SK-N-SH (cell line): Measurements from ENCODE around the gene DNAH11. TPM values are rescaled to one million over a fixed set of nuclear protein-coding genes. Genes with fewer than 3 reads are reported as not detected.

Experiments
- CTCF ChIA-PET: fragments of 300-600, 350-600 bp; formaldehyde crosslinking; extraction: SDS; loops from one replicate; lab custom pipeline; 2021; lab: Yijun Ruan, JAX
- POLR2A ChIA-PET: fragments of 350-600 bp; sonication (Branson Sonifier 250); formaldehyde crosslinking; extraction: SDS; loops from one replicate; lab custom pipeline; 2020; ENCODE audit warnings: antibody characterized with exemption, inconsistent platforms; lab: Yijun Ruan, JAX
- DNase-seq: peaks from one replicate; pipeline ENCODE4 v3.0.0; 2012
- H2AFZ ChIP-seq: fragments of 200-600 bp; sonication (generic); 2 replicates; pipeline ENCODE4 v1.8.1; 2016; ENCODE audit warnings: antibody characterized with exemption, mild to moderate bottlenecking, low read depth
- H3F3A ChIP-seq: fragments of 200-600 bp; sonication (generic); replicated peaks from 2 replicates; pipeline ENCODE3; 2016; ENCODE audit warnings: antibody characterized with exemption, mild to moderate bottlenecking; ENCODE audit not compliant: insufficient read depth
- H3K27ac ChIP-seq, 2 experiments: fragments of 200-500 bp in 1 of 2; fragments of 200-600 bp in 1 of 2; sonication (Bioruptor generic) in 1 of 2; sonication (generic), shearing (Covaris generic) in 1 of 2; 2 replicates each; pipeline versions ENCODE4 v1.5.1 to v1.6.1; 2014 to 2016; ENCODE audit warnings: low read depth in 2 of 2, inconsistent platforms in 1 of 2, low read length in 1 of 2, mild to moderate bottlenecking in 1 of 2, mixed read lengths in 1 of 2
- H3K27me3 ChIP-seq: fragments of 200-600 bp; sonication (generic), shearing (Covaris generic); 2 replicates; pipeline ENCODE4 v1.6.1; 2016; ENCODE audit warnings: mixed run types; ENCODE audit not compliant: insufficient read depth
- H3K36me3 ChIP-seq, 2 experiments: fragments of 200-500 bp in 1 of 2; fragments of 200-600 bp in 1 of 2; sonication (Bioruptor generic) in 1 of 2; sonication (generic) in 1 of 2; replicated peaks in 1 of 2; 2 replicates each; pipeline versions ENCODE3 to v1.5.1; 2014 to 2016; ENCODE audit warnings: low read length in 1 of 2, mild to moderate bottlenecking in 1 of 2; ENCODE audit not compliant: insufficient read depth in 2 of 2, control insufficient read depth in 1 of 2
- H3K4me1 ChIP-seq, 2 experiments: fragments of 200-500 bp in 1 of 2; fragments of 200-600 bp in 1 of 2; sonication (Bioruptor generic) in 1 of 2; sonication (generic), shearing (Covaris generic) in 1 of 2; 2 replicates each; pipeline versions ENCODE4 v1.5.1 to v1.6.1; 2014 to 2016; ENCODE audit warnings: low read depth in 1 of 2, low read length in 1 of 2, mixed run types in 1 of 2; ENCODE audit not compliant: insufficient read depth in 2 of 2, control insufficient read depth in 1 of 2
- H3K4me2 ChIP-seq: fragments of 200-600 bp; sonication (generic), shearing (Covaris generic); 2 replicates; pipeline ENCODE4 v1.6.1; 2017; ENCODE audit warnings: mixed run types
- H3K4me3 ChIP-seq, 2 experiments: fragments of 200-500 bp in 1 of 2; fragments of 200-600 bp in 1 of 2; sonication (Bioruptor generic) in 1 of 2; sonication (generic), shearing (Covaris generic) in 1 of 2; 2 replicates each; pipeline versions ENCODE4 v1.5.1 to v1.8.1; 2014 to 2016; ENCODE audit warnings: low read depth in 2 of 2, inconsistent platforms in 1 of 2, low read length in 1 of 2, mild to moderate bottlenecking in 1 of 2, mixed read lengths in 1 of 2, moderate library complexity in 1 of 2
- H3K79me2 ChIP-seq: fragments of 200-600 bp; sonication (generic); 2 replicates; pipeline ENCODE4 v1.8.1; 2017; ENCODE audit warnings: mild to moderate bottlenecking; ENCODE audit not compliant: insufficient read depth
- H3K9ac ChIP-seq: fragments of 200-600 bp; sonication (generic); 2 replicates; pipeline ENCODE4 v1.6.1; 2017; ENCODE audit warnings: mixed run types
- H3K9me2 ChIP-seq: fragments of 200-600 bp; sonication (generic); 2 replicates; pipeline ENCODE4 v1.6.1; 2017; ENCODE audit warnings: mixed run types
- H3K9me3 ChIP-seq: fragments of 200-600 bp; sonication (generic); 2 replicates; pipeline ENCODE4 v1.6.1; 2017; ENCODE audit warnings: mixed run types, mild to moderate bottlenecking, moderate library complexity
- H4K20me1 ChIP-seq: fragments of 200-600 bp; sonication (generic); 2 replicates; pipeline ENCODE4 v1.6.1; 2017; ENCODE audit warnings: mild to moderate bottlenecking, mixed run types; ENCODE audit not compliant: insufficient read depth
- ELF1 ChIP-seq: IDR thresholded peaks from 2 replicates; pipeline ENCODE4 v1.4.0; 2012
- EZH2phosphoT487 ChIP-seq: fragments of 200-600 bp; sonication (generic); IDR thresholded peaks from 2 replicates; pipeline ENCODE4 v1.6.1; 2017; ENCODE audit warnings: low read depth, mixed run types, mild to moderate bottlenecking, antibody characterized with exemption, moderate library complexity, borderline replicate concordance
- FOSL2 ChIP-seq: IDR thresholded peaks from 2 replicates; pipeline ENCODE4 v1.4.0; 2012; ENCODE audit warnings: low read depth, mild to moderate bottlenecking, moderate library complexity, borderline replicate concordance
- GATA2 ChIP-seq: sonication (generic); formaldehyde crosslinking; IDR thresholded peaks from 2 replicates; pipeline ENCODE4 v1.5.0; 2020; ENCODE audit warnings: mild to moderate bottlenecking, missing genetic modification reagents
- NFIC ChIP-seq: IDR thresholded peaks from 2 replicates; pipeline ENCODE4 v1.4.0; 2012; ENCODE audit warnings: borderline replicate concordance
- NRF1 ChIP-seq: IDR thresholded peaks from 2 replicates; pipeline ENCODE4 v1.6.1; 2012; ENCODE audit warnings: low read depth, mild to moderate bottlenecking, low read length
- RAD21 ChIP-seq: IDR thresholded peaks from 2 replicates; pipeline ENCODE4 v1.6.1; 2012; ENCODE audit warnings: mild to moderate bottlenecking, low read length
- RCOR1 ChIP-seq: fragments of 150-350 bp; IDR thresholded peaks from 2 replicates; pipeline ENCODE4 v1.6.1; 2017; ENCODE audit warnings: antibody characterized with exemption, low read length
- SIN3A ChIP-seq: IDR thresholded peaks from 2 replicates; pipeline ENCODE4 v1.6.1; 2012; ENCODE audit warnings: low read depth, mild to moderate bottlenecking, low read length, moderate library complexity, borderline replicate concordance
- WGBS: methylation state at CpG from one replicate; pipeline ENCODE4 v1.1.6; 2017; ENCODE audit warnings: low lambda C conversion rate; 5-methylcytosine and 5-hydroxymethylcytosine counted together
- polyA plus RNA-seq, 3 experiments: library from polyadenylated mRNA; depleted of rRNA; stranded (reverse); fragments of >200 nt; gene quantifications; 2 replicates each; pipeline ENCODE4 v1.2.3, GENCODE V29; 2012
- TF ChIP-seq, protein P1 (sequence below): IDR thresholded peaks from 2 replicates; pipeline ENCODE4 v1.4.0; 2012; ENCODE audit warnings: low read depth, borderline replicate concordance
- TF ChIP-seq, protein P2 (sequence below): IDR thresholded peaks from 2 replicates; pipeline ENCODE4; 2012
- TF ChIP-seq, protein P3 (sequence below): IDR thresholded peaks from 2 replicates; pipeline ENCODE4 v1.4.0; 2012; ENCODE audit warnings: low read depth
- TF ChIP-seq, protein P4 (sequence below): fragments of 150-350 bp; IDR thresholded peaks from 2 replicates; pipeline ENCODE4 v1.6.1; 2016; ENCODE audit warnings: mild to moderate bottlenecking, low read depth, low read length
- TF ChIP-seq, protein P5 (sequence below): fragments of 200-600 bp; sonication (generic); IDR thresholded peaks from 2 replicates; pipeline ENCODE4 v1.6.1; 2017; ENCODE audit warnings: antibody characterized with exemption, mild to moderate bottlenecking, moderate library complexity

DNAH11 gene
- polyA plus RNA-seq, 1 of the 3 experiments (the other 2 are of a cell fraction) = 0.77 TPM

DNA sequence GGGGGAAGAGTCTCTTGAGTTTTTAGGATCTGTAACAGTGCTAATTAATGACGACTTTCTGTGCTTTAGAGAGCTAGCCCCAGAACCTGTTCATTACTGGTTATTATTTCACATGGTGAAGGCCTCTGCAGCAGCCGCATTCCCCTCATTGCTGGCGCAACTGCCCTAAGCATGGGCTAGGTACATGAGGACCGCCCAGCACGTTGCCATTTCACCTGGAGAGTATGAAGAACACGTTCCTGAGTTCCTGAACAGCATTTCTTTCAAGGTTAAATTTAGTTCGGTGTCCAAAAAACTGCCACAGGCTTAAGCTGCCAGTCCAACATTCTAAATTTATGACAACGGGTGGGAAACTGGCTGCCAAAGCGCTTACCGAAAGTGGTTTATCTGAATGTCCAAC lies 177.0 kb downstream of the DNAH11 start:
- TF ChIP-seq RAD21 (no peak), FOSL2 (no peak), SIN3A (no peak), ELF1 (no peak), RCOR1 (no peak), NRF1 (no peak), NFIC (no peak), EZH2phosphoT487 (no peak)
- TF ChIP-seq, protein P1, sequence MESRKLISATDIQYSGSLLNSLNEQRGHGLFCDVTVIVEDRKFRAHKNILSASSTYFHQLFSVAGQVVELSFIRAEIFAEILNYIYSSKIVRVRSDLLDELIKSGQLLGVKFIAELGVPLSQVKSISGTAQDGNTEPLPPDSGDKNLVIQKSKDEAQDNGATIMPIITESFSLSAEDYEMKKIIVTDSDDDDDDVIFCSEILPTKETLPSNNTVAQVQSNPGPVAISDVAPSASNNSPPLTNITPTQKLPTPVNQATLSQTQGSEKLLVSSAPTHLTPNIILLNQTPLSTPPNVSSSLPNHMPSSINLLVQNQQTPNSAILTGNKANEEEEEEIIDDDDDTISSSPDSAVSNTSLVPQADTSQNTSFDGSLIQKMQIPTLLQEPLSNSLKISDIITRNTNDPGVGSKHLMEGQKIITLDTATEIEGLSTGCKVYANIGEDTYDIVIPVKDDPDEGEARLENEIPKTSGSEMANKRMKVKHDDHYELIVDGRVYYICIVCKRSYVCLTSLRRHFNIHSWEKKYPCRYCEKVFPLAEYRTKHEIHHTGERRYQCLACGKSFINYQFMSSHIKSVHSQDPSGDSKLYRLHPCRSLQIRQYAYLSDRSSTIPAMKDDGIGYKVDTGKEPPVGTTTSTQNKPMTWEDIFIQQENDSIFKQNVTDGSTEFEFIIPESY = no peak
- TF ChIP-seq, protein P2, sequence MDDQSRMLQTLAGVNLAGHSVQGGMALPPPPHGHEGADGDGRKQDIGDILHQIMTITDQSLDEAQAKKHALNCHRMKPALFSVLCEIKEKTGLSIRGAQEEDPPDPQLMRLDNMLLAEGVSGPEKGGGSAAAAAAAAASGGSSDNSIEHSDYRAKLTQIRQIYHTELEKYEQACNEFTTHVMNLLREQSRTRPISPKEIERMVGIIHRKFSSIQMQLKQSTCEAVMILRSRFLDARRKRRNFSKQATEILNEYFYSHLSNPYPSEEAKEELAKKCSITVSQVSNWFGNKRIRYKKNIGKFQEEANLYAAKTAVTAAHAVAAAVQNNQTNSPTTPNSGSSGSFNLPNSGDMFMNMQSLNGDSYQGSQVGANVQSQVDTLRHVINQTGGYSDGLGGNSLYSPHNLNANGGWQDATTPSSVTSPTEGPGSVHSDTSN = no peak
- TF ChIP-seq, protein P3, sequence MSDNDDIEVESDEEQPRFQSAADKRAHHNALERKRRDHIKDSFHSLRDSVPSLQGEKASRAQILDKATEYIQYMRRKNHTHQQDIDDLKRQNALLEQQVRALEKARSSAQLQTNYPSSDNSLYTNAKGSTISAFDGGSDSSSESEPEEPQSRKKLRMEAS = no peak
- TF ChIP-seq, protein P4, sequence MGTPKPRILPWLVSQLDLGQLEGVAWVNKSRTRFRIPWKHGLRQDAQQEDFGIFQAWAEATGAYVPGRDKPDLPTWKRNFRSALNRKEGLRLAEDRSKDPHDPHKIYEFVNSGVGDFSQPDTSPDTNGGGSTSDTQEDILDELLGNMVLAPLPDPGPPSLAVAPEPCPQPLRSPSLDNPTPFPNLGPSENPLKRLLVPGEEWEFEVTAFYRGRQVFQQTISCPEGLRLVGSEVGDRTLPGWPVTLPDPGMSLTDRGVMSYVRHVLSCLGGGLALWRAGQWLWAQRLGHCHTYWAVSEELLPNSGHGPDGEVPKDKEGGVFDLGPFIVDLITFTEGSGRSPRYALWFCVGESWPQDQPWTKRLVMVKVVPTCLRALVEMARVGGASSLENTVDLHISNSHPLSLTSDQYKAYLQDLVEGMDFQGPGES = no peak
- no peaks in the 10 kb centered on the region for H4K20me1 ChIP-seq
- H3F3A ChIP-seq = no peaks in the 10 kb centered on the region
- no peak overlapping the region for H3K4me3 ChIP-seq
- no peak overlapping the region for H3K27ac ChIP-seq
- DNase-seq = no peak
- H3K9me3 ChIP-seq = no peaks in the 10 kb centered on the region
- POLR2A ChIA-PET = no interaction called here
- no peaks in the 10 kb centered on the region for H3K36me3 ChIP-seq
- 37% methylated on average over 10 of the region's 10 CpGs for WGBS
- peaks cover 7% of the 10 kb centered on the region; the same call in 1 of the 2 replicates for H3K9me2 ChIP-seq
- CTCF ChIA-PET = interaction anchor here (0.5 kb wide), 1 partner anchor 20 kb away, joined by 3 read pairs; no protein-coding TSS in a partner anchor
- no peak overlapping the region for H3K4me2 ChIP-seq
- no peaks in the 10 kb centered on the region for H3K79me2 ChIP-seq
- no peak overlapping the region for H3K9ac ChIP-seq
- no peak overlapping the region for H2AFZ ChIP-seq
- H3K4me1 ChIP-seq = no peaks in the 10 kb centered on the region
- H3K27me3 ChIP-seq = 0 out of 2 replicates have a peak, but pooled peaks cover 15% of the 10 kb centered on the region

DNA sequence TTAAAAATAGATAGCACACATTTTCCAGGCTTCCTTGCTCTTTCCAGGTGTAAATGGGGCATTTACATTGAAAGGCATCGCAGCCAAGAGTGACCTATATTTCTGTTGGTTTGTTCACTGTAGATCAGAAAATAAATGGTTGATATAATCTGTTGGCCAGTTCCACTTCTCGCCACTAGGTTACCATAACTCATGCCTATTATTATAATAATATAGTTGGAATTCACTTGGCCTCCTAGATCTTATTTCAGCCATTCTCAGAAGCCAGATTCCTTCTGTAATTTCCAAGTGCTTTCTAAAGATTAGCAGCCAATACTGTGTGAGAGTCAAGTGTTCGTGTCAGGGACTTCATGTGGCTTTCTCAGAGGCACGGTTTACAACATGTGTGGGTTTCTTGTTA lies 179.5 kb downstream of the DNAH11 start:
- WGBS = 10% methylated on average over 4 of the region's 4 CpGs
- DNase-seq = no peak

More for the DNA sequence above, 179.5 kb downstream of the DNAH11 start:
- H3F3A ChIP-seq = no peaks in the 10 kb centered on the region
- no peaks in the 10 kb centered on the region for H3K4me1 ChIP-seq
- H3K4me3 ChIP-seq = no peak overlapping the region
- H3K9ac ChIP-seq = no peak overlapping the region
- no peaks in the 10 kb centered on the region for H3K36me3 ChIP-seq
- TF ChIP-seq, protein P5, sequence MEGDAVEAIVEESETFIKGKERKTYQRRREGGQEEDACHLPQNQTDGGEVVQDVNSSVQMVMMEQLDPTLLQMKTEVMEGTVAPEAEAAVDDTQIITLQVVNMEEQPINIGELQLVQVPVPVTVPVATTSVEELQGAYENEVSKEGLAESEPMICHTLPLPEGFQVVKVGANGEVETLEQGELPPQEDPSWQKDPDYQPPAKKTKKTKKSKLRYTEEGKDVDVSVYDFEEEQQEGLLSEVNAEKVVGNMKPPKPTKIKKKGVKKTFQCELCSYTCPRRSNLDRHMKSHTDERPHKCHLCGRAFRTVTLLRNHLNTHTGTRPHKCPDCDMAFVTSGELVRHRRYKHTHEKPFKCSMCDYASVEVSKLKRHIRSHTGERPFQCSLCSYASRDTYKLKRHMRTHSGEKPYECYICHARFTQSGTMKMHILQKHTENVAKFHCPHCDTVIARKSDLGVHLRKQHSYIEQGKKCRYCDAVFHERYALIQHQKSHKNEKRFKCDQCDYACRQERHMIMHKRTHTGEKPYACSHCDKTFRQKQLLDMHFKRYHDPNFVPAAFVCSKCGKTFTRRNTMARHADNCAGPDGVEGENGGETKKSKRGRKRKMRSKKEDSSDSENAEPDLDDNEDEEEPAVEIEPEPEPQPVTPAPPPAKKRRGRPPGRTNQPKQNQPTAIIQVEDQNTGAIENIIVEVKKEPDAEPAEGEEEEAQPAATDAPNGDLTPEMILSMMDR = peak; percentile 56
- TF ChIP-seq GATA2 (CRISPR knock-in tag) = no peak
- TF ChIP-seq, all 33 proteins: peak for 1
- no peaks in the 10 kb centered on the region for H3K79me2 ChIP-seq
- ChIA-PET CTCF (interaction anchor here (1.2 kb wide), 1 partner anchor 45 kb away, joined by 3 read pairs; no protein-coding TSS in a partner anchor), POLR2A (no interaction called here)
- no peaks in the 10 kb centered on the region for H3K9me3 ChIP-seq
- no peak overlapping the region for H3K27ac ChIP-seq
- H4K20me1 ChIP-seq = no peaks in the 10 kb centered on the region
- H2AFZ ChIP-seq = no peak overlapping the region
- no peak overlapping the region for H3K4me2 ChIP-seq
- H3K9me2 ChIP-seq = peaks cover 7% of the 10 kb centered on the region; the same call in 1 of the 2 replicates
- H3K27me3 ChIP-seq = 0 out of 2 replicates have a peak, but pooled peaks cover 15% of the 10 kb centered on the region
